Measurements from ENCODE around the gene CYP4F22.

- TF ChIP-seq POLR2AphosphoS5 (IDR thresholded peaks at IDR 0.05; ENCODE audit: low read depth, low read length) (no peak), SIN3A (IDR thresholded peaks at IDR 0.05; ENCODE audit: borderline replicate concordance, insufficient read depth, low read length) (no peak)
- TF ChIP-seq, protein P1, sequence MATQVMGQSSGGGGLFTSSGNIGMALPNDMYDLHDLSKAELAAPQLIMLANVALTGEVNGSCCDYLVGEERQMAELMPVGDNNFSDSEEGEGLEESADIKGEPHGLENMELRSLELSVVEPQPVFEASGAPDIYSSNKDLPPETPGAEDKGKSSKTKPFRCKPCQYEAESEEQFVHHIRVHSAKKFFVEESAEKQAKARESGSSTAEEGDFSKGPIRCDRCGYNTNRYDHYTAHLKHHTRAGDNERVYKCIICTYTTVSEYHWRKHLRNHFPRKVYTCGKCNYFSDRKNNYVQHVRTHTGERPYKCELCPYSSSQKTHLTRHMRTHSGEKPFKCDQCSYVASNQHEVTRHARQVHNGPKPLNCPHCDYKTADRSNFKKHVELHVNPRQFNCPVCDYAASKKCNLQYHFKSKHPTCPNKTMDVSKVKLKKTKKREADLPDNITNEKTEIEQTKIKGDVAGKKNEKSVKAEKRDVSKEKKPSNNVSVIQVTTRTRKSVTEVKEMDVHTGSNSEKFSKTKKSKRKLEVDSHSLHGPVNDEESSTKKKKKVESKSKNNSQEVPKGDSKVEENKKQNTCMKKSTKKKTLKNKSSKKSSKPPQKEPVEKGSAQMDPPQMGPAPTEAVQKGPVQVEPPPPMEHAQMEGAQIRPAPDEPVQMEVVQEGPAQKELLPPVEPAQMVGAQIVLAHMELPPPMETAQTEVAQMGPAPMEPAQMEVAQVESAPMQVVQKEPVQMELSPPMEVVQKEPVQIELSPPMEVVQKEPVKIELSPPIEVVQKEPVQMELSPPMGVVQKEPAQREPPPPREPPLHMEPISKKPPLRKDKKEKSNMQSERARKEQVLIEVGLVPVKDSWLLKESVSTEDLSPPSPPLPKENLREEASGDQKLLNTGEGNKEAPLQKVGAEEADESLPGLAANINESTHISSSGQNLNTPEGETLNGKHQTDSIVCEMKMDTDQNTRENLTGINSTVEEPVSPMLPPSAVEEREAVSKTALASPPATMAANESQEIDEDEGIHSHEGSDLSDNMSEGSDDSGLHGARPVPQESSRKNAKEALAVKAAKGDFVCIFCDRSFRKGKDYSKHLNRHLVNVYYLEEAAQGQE (IDR thresholded peaks at IDR 0.05; ENCODE audit: insufficient read depth in 1 of 2, low read depth in 2 of 2, low read length in 2 of 2): no peak
Observed at GRCh38 chr19:15563325-15563794, 55.0 kb downstream of the CYP4F22 start.

Data from PFSK-1 (cell line).